OCI-LY7 (cell line): ENCODE results near the gene TSNAX. TPM values are rescaled to one million over a fixed set of nuclear protein-coding genes. Genes with fewer than 3 reads are reported as not detected.

Source experiments
- BruUV-seq: library from RNA; stranded (reverse); fragments of 400-500 nt; replicated peaks from 2 replicates; lab custom pipeline; 2021; lab: Mats Ljungman, UMichigan
- CTCF ChIA-PET: fragments of 300-600 bp; sonication (Branson Sonifier 250); formaldehyde crosslinking; loops from one replicate; lab custom pipeline; 2022; ENCODE audit warnings: antibody characterized with exemption; ENCODE audit not compliant: unreplicated experiment; lab: Charles Lee
- POLR2A ChIA-PET: fragments of 300-600 bp; sonication (Branson Sonifier 250); formaldehyde crosslinking; loops from one replicate; lab custom pipeline; 2022; ENCODE audit warnings: antibody characterized with exemption; lab: Charles Lee
- DNase-seq: peaks from one replicate; pipeline ENCODE4 v3.0.0-alpha.2; 2015; ENCODE audit warnings: low spot score
- H2AFZ ChIP-seq: fragments of 200-600 bp; sonication (generic), shearing (Covaris generic); 2 replicates; pipeline ENCODE4 v1.6.1; 2014; ENCODE audit warnings: mild to moderate bottlenecking, antibody characterized with exemption, low read length, moderate library complexity
- H3K27ac ChIP-seq: fragments of 200-600 bp; sonication (generic); 2 replicates; pipeline ENCODE4 v1.5.1; 2014; ENCODE audit warnings: mixed run types, low read depth, mild to moderate bottlenecking, moderate library complexity, low read length, inconsistent platforms; ENCODE audit not compliant: poor library complexity, severe bottlenecking
- H3K36me3 ChIP-seq: fragments of 200-600 bp; sonication (generic); 2 replicates; pipeline ENCODE4 v1.6.1; 2014; ENCODE audit warnings: mild to moderate bottlenecking, antibody characterized with exemption, low read length, moderate library complexity, mixed read lengths; ENCODE audit not compliant: insufficient read depth
- H3K4me1 ChIP-seq: fragments of 200-600 bp; sonication (generic); 2 replicates; pipeline ENCODE4 v1.5.1; 2014; ENCODE audit warnings: mild to moderate bottlenecking, low read length; ENCODE audit not compliant: insufficient read depth, poor library complexity, severe bottlenecking
- H3K4me2 ChIP-seq: fragments of 200-600 bp; sonication (generic); 2 replicates; pipeline ENCODE4 v1.6.1; 2014; ENCODE audit warnings: mild to moderate bottlenecking, low read length
- H3K4me3 ChIP-seq: fragments of 200-600 bp; sonication (generic); 2 replicates; pipeline ENCODE4 v1.5.1; 2014; ENCODE audit warnings: mild to moderate bottlenecking, low read depth, low read length; ENCODE audit not compliant: poor library complexity, severe bottlenecking
- H3K79me2 ChIP-seq: fragments of 200-600 bp; sonication (generic); 2 replicates; pipeline ENCODE4 v1.6.1; 2016; ENCODE audit warnings: low read depth, mild to moderate bottlenecking, low read length, moderate library complexity, mixed read lengths; ENCODE audit not compliant: insufficient read depth
- H3K9me2 ChIP-seq: fragments of 200-600 bp; sonication (generic); 2 replicates; pipeline ENCODE4 v1.6.1; 2016; ENCODE audit warnings: mild to moderate bottlenecking, low read length, mixed read lengths; ENCODE audit not compliant: insufficient read depth
- H3K9me3 ChIP-seq: fragments of 200-600 bp; sonication (generic); 2 replicates; pipeline ENCODE4 v1.6.1; 2014; ENCODE audit warnings: mild to moderate bottlenecking, mixed run types, low read length, mixed read lengths
- H4K20me1 ChIP-seq: fragments of 200-600 bp; sonication (generic); 2 replicates; pipeline ENCODE4 v1.6.1; 2014; ENCODE audit warnings: mild to moderate bottlenecking, antibody characterized with exemption, low read length, moderate library complexity, mixed read lengths; ENCODE audit not compliant: insufficient read depth
- CTCF ChIP-seq: fragments of 200-600 bp; sonication (generic); conservative IDR thresholded peaks from 2 replicates; pipeline ENCODE4 v1.5.1; 2014; ENCODE audit warnings: mild to moderate bottlenecking, antibody characterized with exemption, low read length, moderate library complexity, mixed read lengths
- EZH2phosphoT487 ChIP-seq: fragments of 200-600 bp; sonication (generic); IDR thresholded peaks from 2 replicates; pipeline ENCODE4 v1.6.1; 2018; ENCODE audit warnings: low read depth, borderline replicate concordance, mild to moderate bottlenecking, mixed run types, antibody characterized with exemption, low read length, moderate library complexity, mixed read lengths
- intact Hi-C: fragments of 100-400 bp; cut with micrococcal nuclease; formaldehyde crosslinking; loops from one replicate; pipeline ENCODE4 v1.10.0; 2022; ENCODE audit not compliant: unreplicated experiment
- total RNA-seq, 2 experiments: library from RNA; depleted of rRNA in 1 of 2; stranded (reverse); fragments of >200 nt in 1 of 2; shearing (Covaris generic) in 1 of 2; gene quantifications; 2 replicates each; pipeline ENCODE4 v1.2.3, GENCODE V29; 2014 to 2022

TSNAX gene
- total RNA-seq, 2 experiments from 2014 or later = 17.8 to 31.3 TPM

- Histone ChIP-seq H3K27ac (no peak overlapping the region), H2AFZ (no peak overlapping the region), H3K4me3 (no peak overlapping the region), H3K9me2 (no peaks in the 10 kb centered on the region), H3K79me2 (no peaks in the 10 kb centered on the region), H3K9me3 (peaks cover 6% of the 10 kb centered on the region; the same call in 1 of the 2 replicates), H3K4me2 (no peak overlapping the region), H4K20me1 (0 out of 2 replicates have a peak, but pooled peaks cover 3% of the 10 kb centered on the region), H3K4me1 (peaks cover 24% of the 10 kb centered on the region), H3K36me3 (no peaks in the 10 kb centered on the region; the same call in 1 of the 2 replicates)
- no peak for DNase-seq
- CTCF ChIA-PET = no interaction called here
- POLR2A ChIA-PET = interaction anchor here (0.6 to 1.3 kb wide), 2 partner anchors 11 to 71 kb away, joined by 3 to 4 read pairs; no protein-coding TSS in a partner anchor
- TF ChIP-seq EZH2phosphoT487 (no peak), CTCF (no peak)
- intact Hi-C loops = loop anchor here (5.0 kb wide), 1 partner anchor 633 kb away; the partner anchor contains the start of genes ARV1 and TTC13
- no TSS peak for BruUV-seq
Measured at GRCh38 chr1:231610388-231610787, 81.9 kb downstream of the TSNAX start.

GRCh38 chr1:231611111-231611510 lies 82.6 kb downstream of the TSNAX start:
- Histone ChIP-seq H3K79me2 (no peaks in the 10 kb centered on the region), H3K4me1 (peaks cover 24% of the 10 kb centered on the region), H3K27ac (no peak overlapping the region), H3K9me3 (peaks cover 6% of the 10 kb centered on the region; the same call in 1 of the 2 replicates), H2AFZ (no peak overlapping the region), H3K9me2 (no peaks in the 10 kb centered on the region), H3K4me3 (no peak overlapping the region), H4K20me1 (0 out of 2 replicates have a peak, but pooled peaks cover 3% of the 10 kb centered on the region), H3K36me3 (no peaks in the 10 kb centered on the region; the same call in 1 of the 2 replicates), H3K4me2 (no peak overlapping the region)
- no peak for DNase-seq
- intact Hi-C loops = loop anchor here (5.0 kb wide), 1 partner anchor 634 kb away; the partner anchor contains the start of genes ARV1 and TTC13
- TF ChIP-seq EZH2phosphoT487 (no peak), CTCF (no peak)
- ChIA-PET CTCF (no interaction called here), POLR2A (interaction anchor here (0.6 to 1.3 kb wide), 5 partner anchors 12 to 254 kb away, joined by 3 to 4 read pairs (median 3); no protein-coding TSS in a partner anchor)
- no TSS peak for BruUV-seq

- H3K4me3 ChIP-seq = no peak overlapping the region
- H3K9me2 ChIP-seq = no peaks in the 10 kb centered on the region
- ChIA-PET POLR2A (interaction anchor here (0.5 to 2.0 kb wide), 5 partner anchors 12 to 634 kb away, joined by 3 to 5 read pairs (median 3); partner anchors contain the start of genes EXOC8 and SPRTN), CTCF (no interaction called here)
- DNase-seq = no peak
- H3K4me2 ChIP-seq = peak overlapping the region; percentile 73
- H3K79me2 ChIP-seq = no peaks in the 10 kb centered on the region
- H2AFZ ChIP-seq = no peak overlapping the region
- H3K4me1 ChIP-seq = peaks cover 24% of the 10 kb centered on the region
- peaks cover 6% of the 10 kb centered on the region; the same call in 1 of the 2 replicates for H3K9me3 ChIP-seq
- 0 out of 2 replicates have a peak, but pooled peaks cover 3% of the 10 kb centered on the region for H4K20me1 ChIP-seq
- BruUV-seq = no TSS peak
- H3K36me3 ChIP-seq = no peaks in the 10 kb centered on the region; the same call in 1 of the 2 replicates
- no peak overlapping the region for H3K27ac ChIP-seq
- intact Hi-C loops = loop anchor here (5.0 kb wide), 1 partner anchor 635 kb away; the partner anchor contains the start of genes ARV1 and TTC13
- TF ChIP-seq EZH2phosphoT487 = no peak
- TF ChIP-seq CTCF = no peak
Measured at GRCh38 chr1:231611851-231612250, 83.4 kb downstream of the TSNAX start.
